DND-41 (cell line): ENCODE data around the gene RHOH.

Experiments
- ATAC-seq: fragments of 200-7000 bp; cut with Tn5 transposase; 3 replicates; pipeline ENCODE4 v1.9.1; 2021; ENCODE audit warnings: low read depth; ENCODE audit not compliant: insufficient read depth
- DNase-seq: peaks from one replicate; pipeline ENCODE4 v3.0.0-alpha.2; 2020
- H2AFZ ChIP-seq: 2 replicates; pipeline ENCODE4 v1.6.0; 2012; ENCODE audit warnings: low read depth, low read length
- H3K27ac ChIP-seq: 2 replicates; pipeline ENCODE4 v1.5.1; 2012; ENCODE audit warnings: low read length, inconsistent platforms
- H3K27me3 ChIP-seq: fragments of 200-600 bp; sonication (generic); 2 replicates; pipeline ENCODE4 v1.6.0; 2012; ENCODE audit warnings: low read length, mild to moderate bottlenecking, inconsistent platforms; ENCODE audit not compliant: insufficient read depth, poor library complexity
- H3K36me3 ChIP-seq: 2 replicates; pipeline ENCODE4 v1.5.1; 2012; ENCODE audit warnings: low read length, inconsistent platforms; ENCODE audit not compliant: insufficient read depth
- H3K4me1 ChIP-seq: 2 replicates; pipeline ENCODE4 v1.5.1; 2012; ENCODE audit warnings: mild to moderate bottlenecking, low read length; ENCODE audit not compliant: insufficient read depth
- H3K4me2 ChIP-seq: 2 replicates; pipeline ENCODE4 v1.6.0; 2012; ENCODE audit warnings: mild to moderate bottlenecking, moderate library complexity, low read length, inconsistent platforms; ENCODE audit not compliant: insufficient read depth
- H3K4me3 ChIP-seq, 2 experiments: fragments of 200-600 bp in 1 of 2; shearing (Covaris generic) in 1 of 2; 2 replicates each; pipeline ENCODE4 v1.5.1; 2012 to 2016; ENCODE audit warnings: inconsistent platforms in 2 of 2, low read length in 2 of 2, mild to moderate bottlenecking in 2 of 2, low read depth in 1 of 2, moderate library complexity in 1 of 2
- H3K79me2 ChIP-seq: 2 replicates; pipeline ENCODE4 v1.6.0; 2012; ENCODE audit warnings: low read length, inconsistent platforms; ENCODE audit not compliant: insufficient read depth
- H3K9ac ChIP-seq: 2 replicates; pipeline ENCODE4 v1.6.0; 2012; ENCODE audit warnings: low read depth, mild to moderate bottlenecking, inconsistent platforms, low read length, moderate library complexity
- H3K9me3 ChIP-seq: 2 replicates; pipeline ENCODE4 v1.5.1; 2012; ENCODE audit warnings: low read length, moderate library complexity, mild to moderate bottlenecking, inconsistent platforms; ENCODE audit not compliant: insufficient read depth, severe bottlenecking
- H4K20me1 ChIP-seq: 2 replicates; pipeline ENCODE4 v1.6.0; 2012; ENCODE audit warnings: low read length; ENCODE audit not compliant: insufficient read depth
- CTCF ChIP-seq: IDR thresholded peaks from 2 replicates; pipeline ENCODE4 v1.5.1; 2012; ENCODE audit warnings: borderline replicate concordance, low read length, moderate library complexity, mild to moderate bottlenecking; ENCODE audit not compliant: poor library complexity, severe bottlenecking; ENCODE audit errors: extremely low read depth
- EZH2 ChIP-seq: IDR thresholded peaks from 3 replicates; pipeline ENCODE4 v1.6.1; 2012; ENCODE audit warnings: borderline replicate concordance, low read depth, mild to moderate bottlenecking, moderate library complexity, low read length, inconsistent platforms; ENCODE audit not compliant: severe bottlenecking

RHOH gene

GRCh38 chr4:40176602-40177001 is 20.2 kb upstream of the RHOH start:
- H3K79me2 ChIP-seq: no peaks in the 10 kb centered on the region
- H4K20me1 ChIP-seq: no peaks in the 10 kb centered on the region
- no peaks in the 10 kb centered on the region for H3K36me3 ChIP-seq
- no peaks in the 10 kb centered on the region for H3K9me3 ChIP-seq
- no peak for ATAC-seq
- no peak for TF ChIP-seq CTCF
- TF ChIP-seq EZH2: no peak
- no peaks in the 10 kb centered on the region for H3K27me3 ChIP-seq
- no peak overlapping the region for H3K4me3 ChIP-seq
- no peak overlapping the region for H3K4me2 ChIP-seq
- DNase-seq: no peak
- H2AFZ ChIP-seq: no peak overlapping the region
- no peak overlapping the region for H3K9ac ChIP-seq
- no peak overlapping the region for H3K27ac ChIP-seq
- H3K4me1 ChIP-seq: peaks cover 6% of the 10 kb centered on the region; the same call in 1 of the 2 replicates

- DNase-seq: no peak
- no peak overlapping the region for H3K27ac ChIP-seq
- H3K27me3 ChIP-seq: no peaks in the 10 kb centered on the region
- no peak overlapping the region for H3K9ac ChIP-seq
- TF ChIP-seq EZH2 (no peak), CTCF (no peak)
- no peak overlapping the region for H3K4me3 ChIP-seq
- no peak overlapping the region for H2AFZ ChIP-seq
- no peaks in the 10 kb centered on the region for H3K9me3 ChIP-seq
- no peaks in the 10 kb centered on the region for H4K20me1 ChIP-seq
- no peak for ATAC-seq
- H3K4me1 ChIP-seq: peaks cover 6% of the 10 kb centered on the region; the same call in 1 of the 2 replicates
- no peaks in the 10 kb centered on the region for H3K36me3 ChIP-seq
- H3K79me2 ChIP-seq: no peaks in the 10 kb centered on the region
- H3K4me2 ChIP-seq: no peak overlapping the region
Measured at GRCh38 chr4:40177591-40177990, 19.2 kb upstream of the RHOH start.

- Histone ChIP-seq H3K9me3 (no peaks in the 10 kb centered on the region), H2AFZ (no peak overlapping the region), H3K4me1 (peaks cover 8% of the 10 kb centered on the region), H3K4me2 (no peak overlapping the region), H3K27me3 (no peaks in the 10 kb centered on the region), H3K4me3 (no peak overlapping the region), H4K20me1 (no peaks in the 10 kb centered on the region), H3K27ac (no peak overlapping the region), H3K79me2 (no peaks in the 10 kb centered on the region), H3K9ac (no peak overlapping the region), H3K36me3 (no peaks in the 10 kb centered on the region)
- ATAC-seq: no peak
- DNase-seq: no peak
- no peak for TF ChIP-seq CTCF
Measured at GRCh38 chr4:40178672-40179071, 18.2 kb upstream of the RHOH start.

- Histone ChIP-seq H3K27ac (no peak overlapping the region), H3K36me3 (no peaks in the 10 kb centered on the region), H3K4me2 (no peak overlapping the region), H3K9me3 (no peaks in the 10 kb centered on the region), H3K4me3 (no peak overlapping the region), H3K9ac (no peak overlapping the region), H3K79me2 (no peaks in the 10 kb centered on the region), H3K27me3 (no peaks in the 10 kb centered on the region), H2AFZ (no peak overlapping the region), H3K4me1 (peaks cover 15% of the 10 kb centered on the region), H4K20me1 (no peaks in the 10 kb centered on the region)
- DNase-seq (no peak), ATAC-seq (no peak)
- TF ChIP-seq CTCF: no peak
- TF ChIP-seq EZH2: no peak
Measured at GRCh38 chr4:40179360-40179759, 17.5 kb upstream of the RHOH start.
